SJCRH30 (cell line): ENCODE data around the gene MTMR11. TPM values are rescaled to one million over a fixed set of nuclear protein-coding genes. Genes with fewer than 3 reads are reported as not detected.

Experiments
- DNase-seq, 2 experiments: peaks; one replicate each; pipeline ENCODE4 v3.0.0-alpha.2; 2015 to 2020
- H3K27ac ChIP-seq: fragments of 250-450 bp; sonication (Bioruptor Pico); 2 replicates; pipeline ENCODE4 v1.5.1; 2020; ENCODE audit warnings: mild to moderate bottlenecking, moderate library complexity
- H3K27me3 ChIP-seq: fragments of 250-450 bp; sonication (Bioruptor Pico); 2 replicates; pipeline ENCODE4 v1.5.1; 2020; ENCODE audit warnings: mild to moderate bottlenecking, moderate library complexity
- H3K36me3 ChIP-seq: fragments of 250-450 bp; sonication (Bioruptor Pico); 2 replicates; pipeline ENCODE4 v1.5.1; 2020; ENCODE audit warnings: mild to moderate bottlenecking, moderate library complexity
- H3K4me1 ChIP-seq: fragments of 250-450 bp; sonication (Bioruptor Pico); 2 replicates; pipeline ENCODE4 v1.5.1; 2020; ENCODE audit warnings: mild to moderate bottlenecking, moderate library complexity
- H3K4me3 ChIP-seq: fragments of 250-450 bp; sonication (Bioruptor Pico); 2 replicates; pipeline ENCODE4 v1.5.1; 2020; ENCODE audit warnings: mild to moderate bottlenecking, moderate library complexity
- H3K9me3 ChIP-seq: fragments of 250-450 bp; sonication (Bioruptor Pico); replicated peaks from 2 replicates; pipeline ENCODE4 v1.5.1; 2020; ENCODE audit warnings: mild to moderate bottlenecking, moderate library complexity
- total RNA-seq: library from RNA; depleted of rRNA; stranded (reverse); fragments of >200 nt; shearing (Covaris generic); gene quantifications from 2 replicates; pipeline ENCODE4 v1.2.3, GENCODE V29; 2014; rRNA removed

Gene MTMR11, protein sequence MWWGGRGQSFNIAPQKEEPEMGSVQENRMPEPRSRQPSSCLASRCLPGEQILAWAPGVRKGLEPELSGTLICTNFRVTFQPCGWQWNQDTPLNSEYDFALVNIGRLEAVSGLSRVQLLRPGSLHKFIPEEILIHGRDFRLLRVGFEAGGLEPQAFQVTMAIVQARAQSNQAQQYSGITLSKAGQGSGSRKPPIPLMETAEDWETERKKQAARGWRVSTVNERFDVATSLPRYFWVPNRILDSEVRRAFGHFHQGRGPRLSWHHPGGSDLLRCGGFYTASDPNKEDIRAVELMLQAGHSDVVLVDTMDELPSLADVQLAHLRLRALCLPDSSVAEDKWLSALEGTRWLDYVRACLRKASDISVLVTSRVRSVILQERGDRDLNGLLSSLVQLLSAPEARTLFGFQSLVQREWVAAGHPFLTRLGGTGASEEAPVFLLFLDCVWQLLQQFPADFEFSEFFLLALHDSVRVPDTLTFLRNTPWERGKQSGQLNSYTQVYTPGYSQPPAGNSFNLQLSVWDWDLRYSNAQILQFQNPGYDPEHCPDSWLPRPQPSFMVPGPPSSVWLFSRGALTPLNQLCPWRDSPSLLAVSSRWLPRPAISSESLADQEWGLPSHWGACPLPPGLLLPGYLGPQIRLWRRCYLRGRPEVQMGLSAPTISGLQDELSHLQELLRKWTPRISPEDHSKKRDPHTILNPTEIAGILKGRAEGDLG
- 2.2 and 3.0 TPM in 2 replicates for total RNA-seq

DNA sequence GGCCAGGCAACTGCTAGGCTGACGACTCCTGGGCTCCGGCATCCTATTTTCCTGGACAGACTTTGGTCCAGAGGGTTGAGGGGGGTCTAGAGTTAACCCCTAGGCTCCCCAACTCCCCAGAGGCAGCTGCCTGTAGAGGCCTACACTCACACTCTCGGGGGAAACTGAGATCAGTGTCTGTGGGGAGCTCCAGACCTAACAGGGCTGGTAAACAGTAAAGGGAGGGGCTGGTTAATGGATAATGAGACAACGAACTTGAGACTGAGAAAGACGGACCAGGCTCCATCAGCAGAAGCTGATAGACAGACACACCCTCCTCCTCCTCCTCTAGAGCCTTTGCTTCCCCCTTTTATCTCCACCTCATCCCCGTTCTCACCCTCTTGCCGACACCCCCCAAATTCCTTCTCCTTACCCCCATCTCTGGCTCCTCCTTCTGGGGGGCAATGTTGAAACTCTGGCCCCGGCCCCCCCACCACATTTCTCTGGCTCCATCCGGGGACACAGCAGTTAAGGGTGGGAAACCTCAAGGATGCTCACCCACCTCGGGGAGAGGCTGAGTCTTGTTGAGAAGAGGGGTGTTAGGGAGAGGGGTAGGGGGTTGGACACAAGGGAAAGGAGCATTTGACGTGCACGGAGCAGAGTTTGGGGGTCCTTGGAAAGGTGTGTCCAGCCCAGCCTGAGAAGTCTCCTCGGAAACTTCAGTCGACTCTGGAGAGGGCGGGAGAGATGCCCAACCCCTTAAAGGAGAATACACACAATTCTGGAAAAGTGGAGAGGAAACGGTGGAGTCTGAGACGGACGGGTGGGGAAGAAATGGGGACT lies at the start of gene MTMR11:
MTMR11 (minus strand) TSS at position 710 of the 822 bp plus-strand sequence; CDS start at position 478, 232 bp downstream.
- Histone ChIP-seq H3K27me3 (no peaks in the 10 kb centered on the region), H3K9me3 (no peaks in the 10 kb centered on the region), H3K4me3 (peak within 1 kb of the TSS; percentile 61), H3K36me3 (no peaks in the 10 kb centered on the region), H3K4me1 (peaks cover 20% of the 10 kb centered on the region), H3K27ac (peak within 1 kb of the TSS; percentile 18; the same call in 1 of the 2 replicates)
- peak; percentile 24 to 54 for DNase-seq

DNA sequence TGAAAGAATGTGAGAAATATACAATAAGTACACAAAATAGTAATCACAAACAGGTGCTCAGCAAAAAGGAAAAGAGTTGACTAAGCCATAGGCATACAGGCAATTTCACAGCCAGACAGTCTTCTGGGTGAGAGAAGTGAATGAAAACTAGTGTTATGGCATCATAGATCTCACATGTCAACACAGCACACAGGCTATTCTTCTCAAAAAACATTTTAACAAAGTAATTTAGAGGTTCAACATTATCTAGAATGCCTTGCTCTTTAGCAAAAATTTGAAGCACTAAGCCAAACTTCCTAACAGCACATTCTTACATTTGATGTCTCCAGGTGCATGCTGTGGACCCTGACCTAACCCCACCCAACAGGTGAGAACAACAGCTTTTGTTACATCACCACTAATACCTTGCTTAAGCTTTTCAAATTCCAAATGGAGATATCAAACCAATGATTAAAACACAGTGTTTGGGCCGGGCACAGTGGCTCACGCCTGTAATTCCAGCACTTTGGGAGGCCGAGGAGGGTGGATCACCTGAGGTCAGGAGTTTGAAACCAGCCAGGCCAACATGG lies 43.4 kb upstream of the MTMR11 start:
- no peak for DNase-seq
- H3K27me3 ChIP-seq = no peaks in the 10 kb centered on the region
- H3K9me3 ChIP-seq = no peaks in the 10 kb centered on the region
- H3K36me3 ChIP-seq = 0 out of 2 replicates have a peak, but pooled peaks cover 5% of the 10 kb centered on the region
- H3K4me1 ChIP-seq = no peaks in the 10 kb centered on the region
- no peak overlapping the region for H3K27ac ChIP-seq
- H3K4me3 ChIP-seq = no peak overlapping the region

GRCh38 chr1:149979245-149979971 lies 42.7 kb upstream of the MTMR11 start:
- Histone ChIP-seq H3K4me1 (no peaks in the 10 kb centered on the region), H3K36me3 (0 out of 2 replicates have a peak, but pooled peaks cover 5% of the 10 kb centered on the region), H3K27me3 (no peaks in the 10 kb centered on the region), H3K27ac (no peak overlapping the region), H3K9me3 (no peaks in the 10 kb centered on the region), H3K4me3 (no peak overlapping the region)
- DNase-seq = no peak

DNA sequence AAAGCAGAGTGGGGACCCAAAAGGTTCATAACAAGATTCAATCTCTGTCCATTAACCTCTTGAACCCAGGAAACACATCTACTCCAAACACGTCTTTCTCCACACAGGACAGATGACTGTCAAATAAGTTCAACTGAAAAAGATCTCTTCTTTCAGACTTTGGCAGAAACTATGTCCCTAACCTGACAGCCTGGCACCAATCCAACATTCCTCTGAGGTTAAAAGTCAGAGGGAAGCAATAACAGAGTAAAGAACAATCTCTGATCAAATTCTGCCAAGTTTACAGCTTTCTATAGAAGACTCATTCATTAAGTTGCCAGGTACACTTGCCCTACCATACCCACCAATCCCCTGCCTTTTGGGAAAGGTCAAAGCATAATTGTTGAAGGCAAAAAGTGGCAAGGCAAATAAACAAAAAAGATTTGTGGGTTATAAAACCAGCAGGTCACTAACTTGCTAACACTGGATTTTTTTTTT lies 41.9 kb upstream of the MTMR11 start:
- DNase-seq = peak; percentile 7

GRCh38 chr1:149977345-149977744 lies 40.7 kb upstream of the MTMR11 start:
- Histone ChIP-seq H3K27me3 (no peaks in the 10 kb centered on the region), H3K4me3 (no peak overlapping the region), H3K27ac (no peak overlapping the region), H3K9me3 (no peaks in the 10 kb centered on the region), H3K4me1 (no peaks in the 10 kb centered on the region), H3K36me3 (peaks cover 5% of the 10 kb centered on the region; the same call in 1 of the 2 replicates)
- no peak for DNase-seq

More for the DNA sequence above, 41.9 kb upstream of the MTMR11 start:
- no peak overlapping the region for H3K4me3 ChIP-seq
- H3K27ac ChIP-seq = no peak overlapping the region
- no peaks in the 10 kb centered on the region for H3K9me3 ChIP-seq
- no peaks in the 10 kb centered on the region for H3K27me3 ChIP-seq
- H3K36me3 ChIP-seq = peaks cover 5% of the 10 kb centered on the region; the same call in 1 of the 2 replicates
- no peaks in the 10 kb centered on the region for H3K4me1 ChIP-seq

- peaks cover 11% of the 10 kb centered on the region; the same call in 1 of the 2 replicates for H3K36me3 ChIP-seq
- no peaks in the 10 kb centered on the region for H3K9me3 ChIP-seq
- no peak overlapping the region for H3K4me3 ChIP-seq
- DNase-seq = no peak
- no peak overlapping the region for H3K27ac ChIP-seq
- no peaks in the 10 kb centered on the region for H3K27me3 ChIP-seq
- H3K4me1 ChIP-seq = no peaks in the 10 kb centered on the region
Measured at GRCh38 chr1:149972547-149972946, 35.9 kb upstream of the MTMR11 start.

DNA sequence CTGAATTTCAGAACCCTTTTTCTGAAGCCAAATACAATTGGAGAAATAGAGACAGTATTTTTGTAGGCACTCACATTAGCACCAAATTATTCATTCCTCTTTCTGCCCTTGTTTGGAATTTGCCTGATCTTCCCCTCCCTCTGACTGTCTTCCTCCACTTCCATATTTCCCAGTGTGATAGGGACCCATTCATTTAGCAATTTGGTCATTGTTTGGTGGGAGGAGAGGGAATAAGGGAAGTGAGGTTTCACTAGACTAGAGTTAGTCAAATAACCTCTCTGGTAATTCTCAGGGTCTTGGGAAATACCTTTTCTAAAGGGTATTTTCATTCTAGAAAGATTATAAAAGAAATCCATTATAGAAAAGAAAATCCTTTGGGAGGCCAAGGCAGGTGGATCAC lies 31.0 kb upstream of the MTMR11 start:
- Histone ChIP-seq H3K4me1 (no peaks in the 10 kb centered on the region), H3K27me3 (no peaks in the 10 kb centered on the region), H3K36me3 (peaks cover 28% of the 10 kb centered on the region), H3K4me3 (no peak overlapping the region), H3K27ac (no peak overlapping the region), H3K9me3 (no peaks in the 10 kb centered on the region)
- DNase-seq = no peak

DNA sequence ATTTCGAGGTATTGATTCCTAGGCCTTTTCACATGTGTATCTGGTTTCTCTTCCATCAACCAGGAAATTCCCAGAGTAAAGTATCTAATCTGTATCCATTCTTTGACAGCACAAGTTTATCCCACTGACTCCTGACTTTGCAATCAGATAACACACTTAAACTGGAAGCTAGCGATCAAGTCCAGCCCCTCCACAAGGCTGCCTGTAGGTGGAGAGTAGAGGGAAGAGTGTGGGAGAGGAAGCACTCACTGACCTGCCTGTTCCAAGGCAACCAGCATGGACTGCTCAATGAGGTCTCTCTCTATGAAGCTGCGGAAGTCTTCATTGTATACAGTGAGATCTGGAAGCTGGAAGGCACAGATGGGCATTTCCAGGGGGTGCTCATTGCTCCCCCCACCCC lies 30.4 kb upstream of the MTMR11 start:
- H3K36me3 ChIP-seq = peaks cover 28% of the 10 kb centered on the region

DNA sequence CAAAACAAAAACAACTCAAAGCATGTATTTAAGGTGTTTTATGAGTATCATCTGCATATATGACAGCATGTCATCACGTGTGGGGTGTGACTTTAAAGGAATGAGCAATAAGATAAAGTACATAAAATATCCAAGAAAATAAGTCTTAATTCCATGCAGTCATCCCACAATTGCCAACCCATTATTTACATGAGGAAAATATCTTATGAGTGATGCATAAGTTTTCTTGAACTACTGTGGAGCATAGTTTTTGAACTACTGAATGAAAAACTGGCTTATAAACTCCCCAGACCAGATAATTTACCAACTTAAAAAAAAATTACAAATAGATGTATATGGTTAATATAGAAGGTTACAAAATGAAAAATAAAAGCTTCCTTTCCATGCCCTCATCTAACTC lies 29.7 kb upstream of the MTMR11 start:
- Histone ChIP-seq H3K36me3 (peaks cover 32% of the 10 kb centered on the region), H3K9me3 (no peaks in the 10 kb centered on the region), H3K4me1 (no peaks in the 10 kb centered on the region), H3K4me3 (no peak overlapping the region), H3K27me3 (no peaks in the 10 kb centered on the region), H3K27ac (no peak overlapping the region)
- DNase-seq = no peak

More for the DNA sequence above, 30.4 kb upstream of the MTMR11 start:
- DNase-seq = no peak
- no peaks in the 10 kb centered on the region for H3K4me1 ChIP-seq
- no peak overlapping the region for H3K4me3 ChIP-seq
- no peaks in the 10 kb centered on the region for H3K27me3 ChIP-seq
- no peak overlapping the region for H3K27ac ChIP-seq
- H3K9me3 ChIP-seq = no peaks in the 10 kb centered on the region

DNA sequence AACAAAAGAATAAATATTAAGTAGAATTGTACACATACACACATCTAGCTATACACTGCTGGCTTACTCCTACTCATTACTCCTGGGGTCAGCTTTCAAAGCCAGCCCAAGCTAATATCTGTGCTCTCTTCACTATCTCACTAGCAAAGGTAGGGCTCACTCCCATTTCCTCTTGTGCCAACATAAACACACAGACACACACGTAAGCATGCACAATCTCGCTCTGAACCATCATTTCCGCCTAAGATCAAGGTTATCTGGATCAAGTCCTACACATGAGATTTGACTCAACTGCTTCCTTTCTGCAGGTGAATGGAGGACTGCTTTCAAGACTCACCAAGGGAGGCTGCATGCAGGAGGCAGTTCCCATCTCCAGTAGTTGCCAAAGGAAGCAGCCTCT lies 28.8 kb upstream of the MTMR11 start:
- Histone ChIP-seq H3K4me1 (no peaks in the 10 kb centered on the region), H3K36me3 (peaks cover 30% of the 10 kb centered on the region), H3K4me3 (no peak overlapping the region), H3K27ac (no peak overlapping the region), H3K9me3 (no peaks in the 10 kb centered on the region), H3K27me3 (no peaks in the 10 kb centered on the region)
- no peak for DNase-seq

- Histone ChIP-seq H3K4me1 (no peaks in the 10 kb centered on the region), H3K36me3 (peaks cover 37% of the 10 kb centered on the region), H3K9me3 (no peaks in the 10 kb centered on the region), H3K27me3 (no peaks in the 10 kb centered on the region), H3K27ac (no peak overlapping the region), H3K4me3 (no peak overlapping the region)
- DNase-seq = no peak
Measured at GRCh38 chr1:149963358-149963757, 26.7 kb upstream of the MTMR11 start.

- H3K9me3 ChIP-seq = no peaks in the 10 kb centered on the region
- H3K36me3 ChIP-seq = peaks cover 40% of the 10 kb centered on the region
- DNase-seq = no peak
- H3K4me3 ChIP-seq = no peak overlapping the region
- no peak overlapping the region for H3K27ac ChIP-seq
- no peaks in the 10 kb centered on the region for H3K27me3 ChIP-seq
- no peaks in the 10 kb centered on the region for H3K4me1 ChIP-seq
Measured at GRCh38 chr1:149962736-149963135, 26.1 kb upstream of the MTMR11 start.

DNA sequence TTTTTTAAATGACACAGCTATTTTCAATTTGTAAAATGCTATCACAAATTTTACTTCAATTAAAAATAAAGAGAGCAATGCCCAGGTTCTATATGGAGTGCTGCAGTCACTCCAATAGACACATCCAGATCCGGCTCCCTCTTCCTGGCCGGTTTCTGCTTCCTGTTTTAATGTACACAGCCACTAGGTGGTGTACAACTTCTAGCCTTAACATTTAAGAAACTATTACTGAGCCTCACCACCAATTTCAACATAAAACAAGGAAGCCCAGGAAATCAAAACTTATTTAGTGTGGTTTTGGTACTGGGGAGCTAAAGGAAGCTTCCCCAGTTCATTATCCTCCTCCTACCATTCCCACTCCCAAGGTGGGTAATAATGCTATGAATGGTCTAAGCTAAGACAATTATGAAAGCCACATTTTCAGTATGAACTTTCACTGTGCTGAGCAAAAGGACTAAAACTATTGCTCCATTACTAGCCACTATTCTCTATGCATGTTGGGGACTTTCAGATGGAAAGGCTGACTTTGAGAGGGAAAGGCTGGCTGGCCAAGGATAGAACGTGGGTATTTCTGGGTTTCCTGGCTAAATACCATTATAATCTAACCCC lies 25.5 kb upstream of the MTMR11 start:
- Histone ChIP-seq H3K27ac (no peak overlapping the region), H3K9me3 (no peaks in the 10 kb centered on the region), H3K27me3 (no peaks in the 10 kb centered on the region), H3K36me3 (peaks cover 45% of the 10 kb centered on the region), H3K4me3 (no peak overlapping the region), H3K4me1 (no peaks in the 10 kb centered on the region)
- peak; percentile 39 to 71 for DNase-seq
